Lower lobe of right lung (tissue), 2 donors: ENCODE data around the gene MYOF. TPM values are rescaled to one million over a fixed set of nuclear protein-coding genes. Genes with fewer than 3 reads are reported as not detected.

Experiments used
- ATAC-seq, 2 donors: fragments of 200-7000 bp; cut with Tn5 transposase; one replicate each; pipeline ENCODE4 v1.9.1; 2020 to 2022; ENCODE audit warnings: mild to moderate bottlenecking in 2 of 2, moderate library complexity in 2 of 2
- DNase-seq: peaks from one replicate; pipeline ENCODE4 v3.0.0-alpha.2; 2020
- H3K27ac ChIP-seq: fragments of 200-600 bp; one replicate; pipeline ENCODE4 v1.8.0; 2022
- H3K27me3 ChIP-seq: fragments of 200-600 bp; one replicate; pipeline ENCODE4 v1.8.0; 2022; ENCODE audit warnings: low read depth
- H3K36me3 ChIP-seq: fragments of 200-600 bp; one replicate; pipeline ENCODE4 v1.8.0; 2022; ENCODE audit warnings: mild to moderate bottlenecking
- H3K4me1 ChIP-seq: fragments of 200-600 bp; one replicate; pipeline ENCODE4 v1.8.0; 2022
- H3K4me3 ChIP-seq: fragments of 200-600 bp; one replicate; pipeline ENCODE4 v1.8.0; 2022; ENCODE audit warnings: mild to moderate bottlenecking
- H3K9me3 ChIP-seq: fragments of 200-600 bp; one replicate; pipeline ENCODE4 v1.8.0; 2022
- intact Hi-C: fragments of 100-400 bp; cut with DNase I; formaldehyde crosslinking; loops from one replicate; pipeline ENCODE4 v1.11.0; 2022
- total RNA-seq: library from RNA; stranded (reverse); fragmentation: NEBNext Ultra II Directional; extraction: Animal tissue kit (Norgen Biotek cat#: 25700); gene quantifications from one replicate; pipeline ENCODE4 v1.2.1, GENCODE V29; 2021
- TF ChIP-seq, protein P1 (sequence below): fragments of 200-600 bp; IDR thresholded peaks from one replicate; pipeline ENCODE4 v1.8.0; 2022; ENCODE audit warnings: antibody characterized with exemption, mild to moderate bottlenecking
- donor health status: DM: no; HTN: yes; CAD: no; lungs with severe emphysema.

MYOF gene
- total RNA-seq, 1 donor from 2014 or later, result 127 TPM

GRCh38 chr10:93271347-93271746 is 210.8 kb downstream of the MYOF start:
- ATAC-seq (no peak), DNase-seq (no peak)
- no peaks in the 10 kb centered on the region for H3K4me1 ChIP-seq
- TF ChIP-seq, protein P1, sequence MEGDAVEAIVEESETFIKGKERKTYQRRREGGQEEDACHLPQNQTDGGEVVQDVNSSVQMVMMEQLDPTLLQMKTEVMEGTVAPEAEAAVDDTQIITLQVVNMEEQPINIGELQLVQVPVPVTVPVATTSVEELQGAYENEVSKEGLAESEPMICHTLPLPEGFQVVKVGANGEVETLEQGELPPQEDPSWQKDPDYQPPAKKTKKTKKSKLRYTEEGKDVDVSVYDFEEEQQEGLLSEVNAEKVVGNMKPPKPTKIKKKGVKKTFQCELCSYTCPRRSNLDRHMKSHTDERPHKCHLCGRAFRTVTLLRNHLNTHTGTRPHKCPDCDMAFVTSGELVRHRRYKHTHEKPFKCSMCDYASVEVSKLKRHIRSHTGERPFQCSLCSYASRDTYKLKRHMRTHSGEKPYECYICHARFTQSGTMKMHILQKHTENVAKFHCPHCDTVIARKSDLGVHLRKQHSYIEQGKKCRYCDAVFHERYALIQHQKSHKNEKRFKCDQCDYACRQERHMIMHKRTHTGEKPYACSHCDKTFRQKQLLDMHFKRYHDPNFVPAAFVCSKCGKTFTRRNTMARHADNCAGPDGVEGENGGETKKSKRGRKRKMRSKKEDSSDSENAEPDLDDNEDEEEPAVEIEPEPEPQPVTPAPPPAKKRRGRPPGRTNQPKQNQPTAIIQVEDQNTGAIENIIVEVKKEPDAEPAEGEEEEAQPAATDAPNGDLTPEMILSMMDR, result no peak
- no peaks in the 10 kb centered on the region for H3K36me3 ChIP-seq
- H3K4me3 ChIP-seq, result no peak overlapping the region
- H3K27ac ChIP-seq, result no peak overlapping the region
- no peaks in the 10 kb centered on the region for H3K27me3 ChIP-seq
- intact Hi-C loops, result no loop called here
- H3K9me3 ChIP-seq, result no peaks in the 10 kb centered on the region

DNA sequence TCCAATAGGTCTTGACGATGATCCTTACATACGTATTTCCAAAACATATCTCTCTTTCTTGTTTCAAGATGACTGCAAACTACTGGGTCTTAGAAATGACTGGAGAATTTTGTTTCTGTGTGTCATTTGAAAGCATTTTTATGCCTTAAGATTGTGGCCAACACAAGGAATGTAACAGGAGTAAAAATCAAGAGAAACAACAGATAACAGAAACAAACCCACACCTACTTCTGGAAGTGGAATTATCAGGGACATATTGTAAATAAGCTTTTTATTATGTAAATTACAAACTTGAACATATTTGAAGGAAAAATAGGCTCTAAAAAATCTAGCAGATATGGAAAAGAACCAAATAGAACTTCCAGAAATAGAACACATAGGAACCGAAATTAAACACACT is 212.9 kb downstream of the MYOF start:
- Histone ChIP-seq H3K27ac (no peak overlapping the region), H3K27me3 (no peaks in the 10 kb centered on the region), H3K4me3 (no peak overlapping the region), H3K4me1 (no peaks in the 10 kb centered on the region), H3K36me3 (no peaks in the 10 kb centered on the region), H3K9me3 (no peaks in the 10 kb centered on the region)
- TF ChIP-seq, protein P1, result no peak
- ATAC-seq (no peak), DNase-seq (no peak)
- intact Hi-C loops, result no loop called here

DNA sequence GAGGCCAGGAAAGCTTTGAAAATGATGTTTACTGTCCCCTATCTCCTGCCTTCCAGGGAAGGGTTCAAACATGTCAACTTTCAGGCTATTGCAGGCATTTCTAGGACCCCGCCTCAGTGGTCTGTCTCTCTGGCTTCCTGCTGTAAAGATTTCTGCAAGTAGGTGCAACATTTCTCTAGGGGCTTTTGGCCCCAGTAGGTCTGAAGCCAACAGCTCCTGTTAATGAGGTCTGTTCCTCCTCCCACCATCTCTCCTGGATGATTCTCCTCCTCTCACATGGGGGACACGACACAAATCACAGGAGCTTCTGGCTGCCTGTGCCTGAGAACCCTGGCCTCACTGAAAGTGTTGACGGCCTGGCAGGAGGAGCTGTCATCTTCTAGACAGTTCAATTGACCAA is 214.1 kb downstream of the MYOF start:
- TF ChIP-seq, protein P1, result no peak
- intact Hi-C loops, result no loop called here

DNA sequence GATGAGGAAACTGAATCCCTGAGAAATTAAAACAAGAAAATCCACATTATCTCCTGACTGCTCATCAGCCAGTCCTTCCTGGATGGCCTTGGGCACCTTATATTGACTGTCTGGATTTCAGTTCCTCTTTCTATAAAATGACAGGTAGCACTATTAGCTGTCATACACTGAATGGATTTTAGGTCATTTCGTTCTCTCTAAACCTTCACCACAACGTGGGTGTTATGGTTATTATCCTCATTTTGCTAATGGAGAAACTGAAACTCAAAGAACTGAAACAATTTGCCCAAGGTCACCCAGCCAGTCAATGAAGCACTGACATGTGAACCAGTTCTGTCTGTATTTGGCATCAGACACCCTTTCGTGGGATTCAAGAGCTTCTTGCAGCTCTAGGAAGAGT is 214.6 kb downstream of the MYOF start:
- Histone ChIP-seq H3K4me1 (no peaks in the 10 kb centered on the region), H3K9me3 (no peaks in the 10 kb centered on the region), H3K27ac (no peak overlapping the region), H3K36me3 (no peaks in the 10 kb centered on the region), H3K27me3 (no peaks in the 10 kb centered on the region), H3K4me3 (no peak overlapping the region)
- intact Hi-C loops, result no loop called here
- no peak for DNase-seq
- TF ChIP-seq, protein P1, result no peak
- no peak for ATAC-seq

More for the DNA sequence above, 214.1 kb downstream of the MYOF start:
- Histone ChIP-seq H3K4me1 (no peaks in the 10 kb centered on the region), H3K36me3 (no peaks in the 10 kb centered on the region), H3K27me3 (no peaks in the 10 kb centered on the region), H3K4me3 (no peak overlapping the region), H3K9me3 (no peaks in the 10 kb centered on the region), H3K27ac (no peak overlapping the region)
- ATAC-seq (no peak), DNase-seq (no peak)

GRCh38 chr10:93266858-93267257 is 215.3 kb downstream of the MYOF start:
- no peak for DNase-seq
- TF ChIP-seq, protein P1, result no peak
- Histone ChIP-seq H3K27ac (no peak overlapping the region), H3K36me3 (no peaks in the 10 kb centered on the region), H3K4me1 (no peaks in the 10 kb centered on the region), H3K27me3 (no peaks in the 10 kb centered on the region), H3K9me3 (no peaks in the 10 kb centered on the region), H3K4me3 (no peak overlapping the region)
- ATAC-seq, result no peak
- intact Hi-C loops, result no loop called here
